ENCODE results near the gene GDI1.

The GDI1 gene

GRCh38 chrX:154484255-154485149 is 47.5 kb downstream of the GDI1 start:
- Histone ChIP-seq H3K4me1 (ENCODE audit: control insufficient read depth in 5 of 5, insufficient read depth in 5 of 5, low read length in 5 of 5) (peaks cover 0 to 40% (median 26%) of the 10 kb centered on the region in 5 donors), H3K4me3 (ENCODE audit: low read depth in 1 of 5, low read length in 5 of 5) (no peak overlapping the region), H3K27me3 (ENCODE audit: control insufficient read depth in 5 of 5, insufficient read depth in 4 of 5, low read length in 5 of 5) (peaks cover 0 to 12% (median 10%) of the 10 kb centered on the region in 5 donors), H3K27ac (ENCODE audit: low read depth, low read length) (no peak overlapping the region), H3K9me3 (ENCODE audit: control insufficient read depth in 5 of 5, low read length in 5 of 5) (peaks cover 0 to 3% (median 0%) of the 10 kb centered on the region in 5 donors), H3K36me3 (ENCODE audit: control insufficient read depth in 5 of 5, insufficient read depth in 5 of 5, low read length in 5 of 5) (peaks cover 0 to 26% (median 15%) of the 10 kb centered on the region in 5 donors), H3K9ac (ENCODE audit: low read length in 5 of 5) (no peak overlapping the region)

- Histone ChIP-seq H3K4me1 (ENCODE audit: control insufficient read depth in 5 of 5, insufficient read depth in 5 of 5, low read length in 5 of 5) (peaks cover 0 to 45% (median 31%) of the 10 kb centered on the region in 5 donors), H3K36me3 (ENCODE audit: control insufficient read depth in 5 of 5, insufficient read depth in 5 of 5, low read length in 5 of 5) (peaks cover 0 to 26% (median 15%) of the 10 kb centered on the region in 5 donors), H3K4me3 (ENCODE audit: low read depth in 1 of 5, low read length in 5 of 5) (peak overlapping the region in 4 of 5 donors; percentile 50 to 68 (median 58)), H3K9me3 (ENCODE audit: control insufficient read depth in 5 of 5, low read length in 5 of 5) (peaks cover 0 to 3% (median 0%) of the 10 kb centered on the region in 5 donors), H3K9ac (ENCODE audit: low read length in 5 of 5) (peak overlapping the region in 3 of 5 donors; percentile 23 to 46 (median 43)), H3K27ac (ENCODE audit: low read depth, low read length) (peak overlapping the region; percentile 37), H3K27me3 (ENCODE audit: control insufficient read depth in 5 of 5, insufficient read depth in 4 of 5, low read length in 5 of 5) (peaks cover 0 to 12% (median 12%) of the 10 kb centered on the region in 5 donors)
These were observed 48.4 kb downstream of the GDI1 start for GRCh38 chrX:154485150-154486051.

- H3K4me1 ChIP-seq (ENCODE audit: control insufficient read depth in 5 of 5, insufficient read depth in 5 of 5, low read length in 5 of 5) = peaks cover 0 to 46% (median 31%) of the 10 kb centered on the region in 5 donors
- peak overlapping the region in 4 of 5 donors; percentile 50 to 68 (median 58) for H3K4me3 ChIP-seq (ENCODE audit: low read depth in 1 of 5, low read length in 5 of 5)
- peaks cover 0 to 26% (median 15%) of the 10 kb centered on the region in 5 donors for H3K36me3 ChIP-seq (ENCODE audit: control insufficient read depth in 5 of 5, insufficient read depth in 5 of 5, low read length in 5 of 5)
- H3K27ac ChIP-seq (ENCODE audit: low read depth, low read length) = peak overlapping the region; percentile 37
- H3K9ac ChIP-seq (ENCODE audit: low read length in 5 of 5) = peak overlapping the region in 3 of 5 donors; percentile 43 to 46 (median 43)
- peaks cover 0 to 12% (median 12%) of the 10 kb centered on the region in 5 donors for H3K27me3 ChIP-seq (ENCODE audit: control insufficient read depth in 5 of 5, insufficient read depth in 4 of 5, low read length in 5 of 5)
- H3K9me3 ChIP-seq (ENCODE audit: control insufficient read depth in 5 of 5, low read length in 5 of 5) = peaks cover 0 to 3% (median 0%) of the 10 kb centered on the region in 5 donors
These were observed 49.1 kb downstream of the GDI1 start for GRCh38 chrX:154486052-154486395.

GRCh38 chrX:154486396-154487207 is 49.6 kb downstream of the GDI1 start, which contains the start of gene UBL4A:
TSS of gene UBL4A (minus strand) at chrX:154486615. CDS start at chrX:154486584, 31 bp downstream.
- Histone ChIP-seq H3K9me3 (ENCODE audit: control insufficient read depth in 5 of 5, low read length in 5 of 5) (peaks cover 0 to 3% (median 0%) of the 10 kb centered on the region in 5 donors), H3K9ac (ENCODE audit: low read length in 5 of 5) (peak within 1 kb of the TSS in 3 of 5 donors; percentile 43 to 46 (median 43)), H3K4me3 (ENCODE audit: low read depth in 1 of 5, low read length in 5 of 5) (peak within 1 kb of the TSS in 4 of 5 donors; percentile 50 to 68 (median 58)), H3K4me1 (ENCODE audit: control insufficient read depth in 5 of 5, insufficient read depth in 5 of 5, low read length in 5 of 5) (peaks cover 0 to 50% (median 31%) of the 10 kb centered on the region in 5 donors), H3K27ac (ENCODE audit: low read depth, low read length) (peak within 1 kb of the TSS; percentile 41), H3K36me3 (ENCODE audit: control insufficient read depth in 5 of 5, insufficient read depth in 5 of 5, low read length in 5 of 5) (peaks cover 0 to 26% (median 15%) of the 10 kb centered on the region in 5 donors), H3K27me3 (ENCODE audit: control insufficient read depth in 5 of 5, insufficient read depth in 4 of 5, low read length in 5 of 5) (peaks cover 0 to 12% (median 12%) of the 10 kb centered on the region in 5 donors)

GRCh38 chrX:154487518-154488290 is 50.8 kb downstream of the GDI1 start:
- H3K36me3 ChIP-seq (ENCODE audit: control insufficient read depth in 5 of 5, insufficient read depth in 5 of 5, low read length in 5 of 5) = peaks cover 0 to 26% (median 15%) of the 10 kb centered on the region in 5 donors
- peaks cover 0 to 3% (median 0%) of the 10 kb centered on the region in 5 donors for H3K9me3 ChIP-seq (ENCODE audit: control insufficient read depth in 5 of 5, low read length in 5 of 5)
- H3K27ac ChIP-seq (ENCODE audit: low read depth, low read length) = no peak overlapping the region
- no peak overlapping the region for H3K9ac ChIP-seq (ENCODE audit: low read length in 5 of 5)
- peaks cover 0 to 12% (median 10%) of the 10 kb centered on the region in 5 donors for H3K27me3 ChIP-seq (ENCODE audit: control insufficient read depth in 5 of 5, insufficient read depth in 4 of 5, low read length in 5 of 5)
- H3K4me1 ChIP-seq (ENCODE audit: control insufficient read depth in 5 of 5, insufficient read depth in 5 of 5, low read length in 5 of 5) = peaks cover 0 to 50% (median 31%) of the 10 kb centered on the region in 5 donors
- H3K4me3 ChIP-seq (ENCODE audit: low read depth in 1 of 5, low read length in 5 of 5) = no peak overlapping the region

- peaks cover 0 to 26% (median 15%) of the 10 kb centered on the region in 5 donors for H3K36me3 ChIP-seq (ENCODE audit: control insufficient read depth in 5 of 5, insufficient read depth in 5 of 5, low read length in 5 of 5)
- peaks cover 0 to 50% (median 31%) of the 10 kb centered on the region in 5 donors for H3K4me1 ChIP-seq (ENCODE audit: control insufficient read depth in 5 of 5, insufficient read depth in 5 of 5, low read length in 5 of 5)
- H3K9me3 ChIP-seq (ENCODE audit: control insufficient read depth in 5 of 5, low read length in 5 of 5) = peaks cover 0 to 3% (median 0%) of the 10 kb centered on the region in 5 donors
- no peak overlapping the region for H3K4me3 ChIP-seq (ENCODE audit: low read depth in 1 of 5, low read length in 5 of 5)
- no peak overlapping the region for H3K9ac ChIP-seq (ENCODE audit: low read length in 5 of 5)
- H3K27ac ChIP-seq (ENCODE audit: low read depth, low read length) = no peak overlapping the region
- H3K27me3 ChIP-seq (ENCODE audit: control insufficient read depth in 5 of 5, insufficient read depth in 4 of 5, low read length in 5 of 5) = peaks cover 0 to 12% (median 9%) of the 10 kb centered on the region in 5 donors
These were observed 51.6 kb downstream of the GDI1 start for GRCh38 chrX:154488336-154489075.

GRCh38 chrX:154489182-154489581 is 52.2 kb downstream of the GDI1 start:
- Histone ChIP-seq H3K9ac (ENCODE audit: low read length in 5 of 5) (no peak overlapping the region), H3K9me3 (ENCODE audit: control insufficient read depth in 5 of 5, low read length in 5 of 5) (peaks cover 0 to 3% (median 0%) of the 10 kb centered on the region in 5 donors), H3K27ac (ENCODE audit: low read depth, low read length) (no peak overlapping the region), H3K4me1 (ENCODE audit: control insufficient read depth in 5 of 5, insufficient read depth in 5 of 5, low read length in 5 of 5) (peaks cover 0 to 50% (median 31%) of the 10 kb centered on the region in 5 donors), H3K36me3 (ENCODE audit: control insufficient read depth in 5 of 5, insufficient read depth in 5 of 5, low read length in 5 of 5) (peaks cover 0 to 24% (median 15%) of the 10 kb centered on the region in 5 donors), H3K27me3 (ENCODE audit: control insufficient read depth in 5 of 5, insufficient read depth in 4 of 5, low read length in 5 of 5) (peaks cover 0 to 12% (median 9%) of the 10 kb centered on the region in 5 donors), H3K4me3 (ENCODE audit: low read depth in 1 of 5, low read length in 5 of 5) (peak overlapping the region; percentile 60 to 81 (median 69))

GRCh38 chrX:154490021-154490413 is 53.1 kb downstream of the GDI1 start:
- H3K4me3 ChIP-seq (ENCODE audit: low read depth in 1 of 5, low read length in 5 of 5) = peak overlapping the region; percentile 60 to 81 (median 69)
- peak overlapping the region; percentile 38 to 76 (median 69) for H3K9ac ChIP-seq (ENCODE audit: low read length in 5 of 5)

More at GRCh38 chrX:154490021-154490413, 53.1 kb downstream of the GDI1 start:
- peaks cover 0 to 12% (median 9%) of the 10 kb centered on the region in 5 donors for H3K27me3 ChIP-seq (ENCODE audit: control insufficient read depth in 5 of 5, insufficient read depth in 4 of 5, low read length in 5 of 5)
- H3K9me3 ChIP-seq (ENCODE audit: control insufficient read depth in 5 of 5, low read length in 5 of 5) = peaks cover 0 to 3% (median 0%) of the 10 kb centered on the region in 5 donors
- H3K36me3 ChIP-seq (ENCODE audit: control insufficient read depth in 5 of 5, insufficient read depth in 5 of 5, low read length in 5 of 5) = peaks cover 0 to 16% (median 12%) of the 10 kb centered on the region in 5 donors
- H3K4me1 ChIP-seq (ENCODE audit: control insufficient read depth in 5 of 5, insufficient read depth in 5 of 5, low read length in 5 of 5) = peaks cover 0 to 44% (median 27%) of the 10 kb centered on the region in 5 donors
- peak overlapping the region; percentile 69 for H3K27ac ChIP-seq (ENCODE audit: low read depth, low read length)
